Measurements from ENCODE around the gene RAD23B. TPM values are rescaled to one million over a fixed set of nuclear protein-coding genes. Genes with fewer than 3 reads are reported as not detected.

Gene RAD23B
- total and polyA plus RNA-seq, 2 of the 13 experiments (the other 11 are each of a cell fraction or from before 2014, with no cell fraction given): 133 to 156 TPM

DNA sequence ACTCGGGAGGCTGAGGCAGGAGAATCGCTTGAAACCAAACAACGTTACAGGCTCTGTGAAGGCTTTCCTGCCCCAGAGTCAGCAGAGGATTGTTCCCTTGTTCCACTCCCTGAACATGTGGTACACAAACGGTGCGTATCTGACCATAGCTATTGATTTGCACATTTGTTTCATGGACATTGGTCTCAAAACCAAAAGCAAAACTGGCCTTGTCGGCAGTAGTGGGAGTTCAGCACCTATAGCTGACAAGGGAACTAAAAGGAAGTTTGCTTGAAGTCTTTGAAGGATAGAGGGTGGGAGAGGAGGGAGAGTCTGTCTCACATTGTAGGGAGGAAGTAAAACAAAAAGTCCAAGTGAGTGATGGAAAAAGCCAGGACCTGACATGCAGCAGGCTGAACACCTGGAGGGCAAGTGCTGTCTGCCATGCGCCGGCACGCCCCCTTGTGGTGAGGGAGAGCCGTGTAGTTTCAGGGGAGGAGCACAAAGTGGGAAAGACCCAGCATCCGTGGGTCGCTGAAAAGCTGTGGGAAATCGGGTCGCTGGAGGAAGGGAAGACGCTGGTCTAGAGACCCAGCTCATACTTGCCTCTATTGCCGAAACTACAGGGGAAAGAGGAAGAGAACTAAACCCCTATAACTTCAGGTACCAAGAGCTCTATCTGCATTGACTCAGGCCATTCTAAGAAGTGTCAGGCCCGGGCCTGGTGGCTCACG, 58.0 kb downstream of the RAD23B start (continued):
- TF ChIP-seq, protein P1, sequence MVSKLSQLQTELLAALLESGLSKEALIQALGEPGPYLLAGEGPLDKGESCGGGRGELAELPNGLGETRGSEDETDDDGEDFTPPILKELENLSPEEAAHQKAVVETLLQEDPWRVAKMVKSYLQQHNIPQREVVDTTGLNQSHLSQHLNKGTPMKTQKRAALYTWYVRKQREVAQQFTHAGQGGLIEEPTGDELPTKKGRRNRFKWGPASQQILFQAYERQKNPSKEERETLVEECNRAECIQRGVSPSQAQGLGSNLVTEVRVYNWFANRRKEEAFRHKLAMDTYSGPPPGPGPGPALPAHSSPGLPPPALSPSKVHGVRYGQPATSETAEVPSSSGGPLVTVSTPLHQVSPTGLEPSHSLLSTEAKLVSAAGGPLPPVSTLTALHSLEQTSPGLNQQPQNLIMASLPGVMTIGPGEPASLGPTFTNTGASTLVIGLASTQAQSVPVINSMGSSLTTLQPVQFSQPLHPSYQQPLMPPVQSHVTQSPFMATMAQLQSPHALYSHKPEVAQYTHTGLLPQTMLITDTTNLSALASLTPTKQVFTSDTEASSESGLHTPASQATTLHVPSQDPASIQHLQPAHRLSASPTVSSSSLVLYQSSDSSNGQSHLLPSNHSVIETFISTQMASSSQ (IDR thresholded peaks at IDR 0.05; ENCODE audit: low read depth): no peak
- TF ChIP-seq, protein P1 (CRISPR knock-in tag; IDR thresholded peaks at IDR 0.05; ENCODE audit: borderline replicate concordance): peak; percentile 32; the same call in 1 of the 2 replicates
- TF ChIP-seq, protein P2, sequence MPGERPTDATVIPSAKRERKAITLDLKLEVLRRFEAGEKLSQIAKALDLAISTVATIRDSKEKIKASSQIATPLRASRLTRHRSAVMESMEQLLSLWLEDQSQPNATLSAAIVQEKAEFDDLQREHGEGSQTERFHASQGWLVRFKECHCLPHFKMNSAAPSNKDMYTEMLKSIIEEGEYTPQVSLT (CRISPR knock-in tag; IDR thresholded peaks at IDR 0.05; ENCODE audit: borderline replicate concordance, low read depth): no peak
- TF ChIP-seq, protein P3, sequence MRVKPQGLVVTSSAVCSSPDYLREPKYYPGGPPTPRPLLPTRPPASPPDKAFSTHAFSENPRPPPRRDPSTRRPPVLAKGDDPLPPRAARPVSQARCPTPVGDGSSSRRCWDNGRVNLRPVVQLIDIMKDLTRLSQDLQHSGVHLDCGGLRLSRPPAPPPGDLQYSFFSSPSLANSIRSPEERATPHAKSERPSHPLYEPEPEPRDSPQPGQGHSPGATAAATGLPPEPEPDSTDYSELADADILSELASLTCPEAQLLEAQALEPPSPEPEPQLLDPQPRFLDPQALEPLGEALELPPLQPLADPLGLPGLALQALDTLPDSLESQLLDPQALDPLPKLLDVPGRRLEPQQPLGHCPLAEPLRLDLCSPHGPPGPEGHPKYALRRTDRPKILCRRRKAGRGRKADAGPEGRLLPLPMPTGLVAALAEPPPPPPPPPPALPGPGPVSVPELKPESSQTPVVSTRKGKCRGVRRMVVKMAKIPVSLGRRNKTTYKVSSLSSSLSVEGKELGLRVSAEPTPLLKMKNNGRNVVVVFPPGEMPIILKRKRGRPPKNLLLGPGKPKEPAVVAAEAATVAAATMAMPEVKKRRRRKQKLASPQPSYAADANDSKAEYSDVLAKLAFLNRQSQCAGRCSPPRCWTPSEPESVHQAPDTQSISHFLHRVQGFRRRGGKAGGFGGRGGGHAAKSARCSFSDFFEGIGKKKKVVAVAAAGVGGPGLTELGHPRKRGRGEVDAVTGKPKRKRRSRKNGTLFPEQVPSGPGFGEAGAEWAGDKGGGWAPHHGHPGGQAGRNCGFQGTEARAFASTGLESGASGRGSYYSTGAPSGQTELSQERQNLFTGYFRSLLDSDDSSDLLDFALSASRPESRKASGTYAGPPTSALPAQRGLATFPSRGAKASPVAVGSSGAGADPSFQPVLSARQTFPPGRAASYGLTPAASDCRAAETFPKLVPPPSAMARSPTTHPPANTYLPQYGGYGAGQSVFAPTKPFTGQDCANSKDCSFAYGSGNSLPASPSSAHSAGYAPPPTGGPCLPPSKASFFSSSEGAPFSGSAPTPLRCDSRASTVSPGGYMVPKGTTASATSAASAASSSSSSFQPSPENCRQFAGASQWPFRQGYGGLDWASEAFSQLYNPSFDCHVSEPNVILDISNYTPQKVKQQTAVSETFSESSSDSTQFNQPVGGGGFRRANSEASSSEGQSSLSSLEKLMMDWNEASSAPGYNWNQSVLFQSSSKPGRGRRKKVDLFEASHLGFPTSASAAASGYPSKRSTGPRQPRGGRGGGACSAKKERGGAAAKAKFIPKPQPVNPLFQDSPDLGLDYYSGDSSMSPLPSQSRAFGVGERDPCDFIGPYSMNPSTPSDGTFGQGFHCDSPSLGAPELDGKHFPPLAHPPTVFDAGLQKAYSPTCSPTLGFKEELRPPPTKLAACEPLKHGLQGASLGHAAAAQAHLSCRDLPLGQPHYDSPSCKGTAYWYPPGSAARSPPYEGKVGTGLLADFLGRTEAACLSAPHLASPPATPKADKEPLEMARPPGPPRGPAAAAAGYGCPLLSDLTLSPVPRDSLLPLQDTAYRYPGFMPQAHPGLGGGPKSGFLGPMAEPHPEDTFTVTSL (CRISPR knock-in tag; IDR thresholded peaks at IDR 0.05; ENCODE audit: borderline replicate concordance): no peak
- TF ChIP-seq ZNF749 (CRISPR knock-in tag; IDR thresholded peaks at IDR 0.05; ENCODE audit: borderline replicate concordance) (no peak), RXRA (CRISPR knock-in tag; IDR thresholded peaks at IDR 0.05) (0 out of 2 replicates have a peak, but pooled peaks have one; percentile 43), ZNF841 (CRISPR knock-in tag; IDR thresholded peaks at IDR 0.05; ENCODE audit: borderline replicate concordance) (no peak)
- TF ChIP-seq, protein P4, sequence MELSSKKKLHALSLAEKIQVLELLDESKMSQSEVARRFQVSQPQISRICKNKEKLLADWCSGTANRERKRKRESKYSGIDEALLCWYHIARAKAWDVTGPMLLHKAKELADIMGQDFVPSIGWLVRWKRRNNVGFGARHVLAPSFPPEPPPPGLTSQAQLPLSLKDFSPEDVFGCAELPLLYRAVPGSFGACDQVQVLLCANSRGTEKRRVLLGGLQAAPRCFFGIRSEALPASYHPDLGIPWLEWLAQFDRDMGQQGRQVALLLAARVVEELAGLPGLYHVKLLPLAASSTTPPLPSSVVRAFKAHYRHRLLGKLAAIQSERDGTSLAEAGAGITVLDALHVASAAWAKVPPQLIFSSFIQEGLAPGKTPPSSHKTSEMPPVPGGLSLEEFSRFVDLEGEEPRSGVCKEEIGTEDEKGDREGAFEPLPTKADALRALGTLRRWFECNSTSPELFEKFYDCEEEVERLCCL (CRISPR knock-in tag; IDR thresholded peaks at IDR 0.05; ENCODE audit: borderline replicate concordance): no peak
- TF ChIP-seq, protein P5, sequence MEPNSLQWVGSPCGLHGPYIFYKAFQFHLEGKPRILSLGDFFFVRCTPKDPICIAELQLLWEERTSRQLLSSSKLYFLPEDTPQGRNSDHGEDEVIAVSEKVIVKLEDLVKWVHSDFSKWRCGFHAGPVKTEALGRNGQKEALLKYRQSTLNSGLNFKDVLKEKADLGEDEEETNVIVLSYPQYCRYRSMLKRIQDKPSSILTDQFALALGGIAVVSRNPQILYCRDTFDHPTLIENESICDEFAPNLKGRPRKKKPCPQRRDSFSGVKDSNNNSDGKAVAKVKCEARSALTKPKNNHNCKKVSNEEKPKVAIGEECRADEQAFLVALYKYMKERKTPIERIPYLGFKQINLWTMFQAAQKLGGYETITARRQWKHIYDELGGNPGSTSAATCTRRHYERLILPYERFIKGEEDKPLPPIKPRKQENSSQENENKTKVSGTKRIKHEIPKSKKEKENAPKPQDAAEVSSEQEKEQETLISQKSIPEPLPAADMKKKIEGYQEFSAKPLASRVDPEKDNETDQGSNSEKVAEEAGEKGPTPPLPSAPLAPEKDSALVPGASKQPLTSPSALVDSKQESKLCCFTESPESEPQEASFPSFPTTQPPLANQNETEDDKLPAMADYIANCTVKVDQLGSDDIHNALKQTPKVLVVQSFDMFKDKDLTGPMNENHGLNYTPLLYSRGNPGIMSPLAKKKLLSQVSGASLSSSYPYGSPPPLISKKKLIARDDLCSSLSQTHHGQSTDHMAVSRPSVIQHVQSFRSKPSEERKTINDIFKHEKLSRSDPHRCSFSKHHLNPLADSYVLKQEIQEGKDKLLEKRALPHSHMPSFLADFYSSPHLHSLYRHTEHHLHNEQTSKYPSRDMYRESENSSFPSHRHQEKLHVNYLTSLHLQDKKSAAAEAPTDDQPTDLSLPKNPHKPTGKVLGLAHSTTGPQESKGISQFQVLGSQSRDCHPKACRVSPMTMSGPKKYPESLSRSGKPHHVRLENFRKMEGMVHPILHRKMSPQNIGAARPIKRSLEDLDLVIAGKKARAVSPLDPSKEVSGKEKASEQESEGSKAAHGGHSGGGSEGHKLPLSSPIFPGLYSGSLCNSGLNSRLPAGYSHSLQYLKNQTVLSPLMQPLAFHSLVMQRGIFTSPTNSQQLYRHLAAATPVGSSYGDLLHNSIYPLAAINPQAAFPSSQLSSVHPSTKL (CRISPR knock-in tag; IDR thresholded peaks at IDR 0.05): peak; percentile 43; the same call in 1 of the 2 replicates

All from HepG2 (cell line).